ENCODE results near the gene PPP1R3E.

- TF ChIP-seq, protein P1, sequence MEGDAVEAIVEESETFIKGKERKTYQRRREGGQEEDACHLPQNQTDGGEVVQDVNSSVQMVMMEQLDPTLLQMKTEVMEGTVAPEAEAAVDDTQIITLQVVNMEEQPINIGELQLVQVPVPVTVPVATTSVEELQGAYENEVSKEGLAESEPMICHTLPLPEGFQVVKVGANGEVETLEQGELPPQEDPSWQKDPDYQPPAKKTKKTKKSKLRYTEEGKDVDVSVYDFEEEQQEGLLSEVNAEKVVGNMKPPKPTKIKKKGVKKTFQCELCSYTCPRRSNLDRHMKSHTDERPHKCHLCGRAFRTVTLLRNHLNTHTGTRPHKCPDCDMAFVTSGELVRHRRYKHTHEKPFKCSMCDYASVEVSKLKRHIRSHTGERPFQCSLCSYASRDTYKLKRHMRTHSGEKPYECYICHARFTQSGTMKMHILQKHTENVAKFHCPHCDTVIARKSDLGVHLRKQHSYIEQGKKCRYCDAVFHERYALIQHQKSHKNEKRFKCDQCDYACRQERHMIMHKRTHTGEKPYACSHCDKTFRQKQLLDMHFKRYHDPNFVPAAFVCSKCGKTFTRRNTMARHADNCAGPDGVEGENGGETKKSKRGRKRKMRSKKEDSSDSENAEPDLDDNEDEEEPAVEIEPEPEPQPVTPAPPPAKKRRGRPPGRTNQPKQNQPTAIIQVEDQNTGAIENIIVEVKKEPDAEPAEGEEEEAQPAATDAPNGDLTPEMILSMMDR (IDR thresholded peaks at IDR 0.05) = peak; percentile 94
- TF ChIP-seq POLR2AphosphoS5 (IDR thresholded peaks at IDR 0.05; ENCODE audit: low read depth, low read length) = no peak
- no peak for TF ChIP-seq FOXJ3 (CRISPR knock-in tag; IDR thresholded peaks at IDR 0.05)
- no peak for TF ChIP-seq REST (IDR thresholded peaks at IDR 0.05; ENCODE audit: low read depth, low read length)
- TF ChIP-seq NRF1 (IDR thresholded peaks at IDR 0.05; ENCODE audit: low read depth, low read length) = no peak
- TF ChIP-seq, protein P2, sequence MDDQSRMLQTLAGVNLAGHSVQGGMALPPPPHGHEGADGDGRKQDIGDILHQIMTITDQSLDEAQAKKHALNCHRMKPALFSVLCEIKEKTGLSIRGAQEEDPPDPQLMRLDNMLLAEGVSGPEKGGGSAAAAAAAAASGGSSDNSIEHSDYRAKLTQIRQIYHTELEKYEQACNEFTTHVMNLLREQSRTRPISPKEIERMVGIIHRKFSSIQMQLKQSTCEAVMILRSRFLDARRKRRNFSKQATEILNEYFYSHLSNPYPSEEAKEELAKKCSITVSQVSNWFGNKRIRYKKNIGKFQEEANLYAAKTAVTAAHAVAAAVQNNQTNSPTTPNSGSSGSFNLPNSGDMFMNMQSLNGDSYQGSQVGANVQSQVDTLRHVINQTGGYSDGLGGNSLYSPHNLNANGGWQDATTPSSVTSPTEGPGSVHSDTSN (IDR thresholded peaks at IDR 0.05) = no peak
- peak; percentile 51 for TF ChIP-seq SMC3 (IDR thresholded peaks at IDR 0.05; ENCODE audit: low read depth, low read length)
- no peak for TF ChIP-seq SIN3A (IDR thresholded peaks at IDR 0.05; ENCODE audit: borderline replicate concordance, low read depth, low read length)
- TF ChIP-seq USF2 (IDR thresholded peaks at IDR 0.05; ENCODE audit: borderline replicate concordance, low read depth, low read length) = no peak
Measured at GRCh38 chr14:23294734-23295561, 7.7 kb downstream of the PPP1R3E start.

Data from SK-N-SH (cell line).